Adrenal gland (tissue), 19 donors: ENCODE results near the gene C9orf78. TPM values are rescaled to one million over a fixed set of nuclear protein-coding genes. Genes with fewer than 3 reads are reported as not detected.

Experiments used
- DNase-seq, 7 donors: peaks; one replicate each; pipeline ENCODE4 v3.0.0-alpha.2; 2019 to 2020
- H3K27ac ChIP-seq, 5 donors: fragments of 200-600 bp; sonication (generic) in 4 of 5; 1 replicate in 3 of 5; 2 replicates in 2 of 5; pipeline versions ENCODE4 v1.5.1 to v1.8.0; 2016 to 2020; ENCODE audit warnings: mild to moderate bottlenecking in 1 of 5
- H3K27me3 ChIP-seq: fragments of 200-600 bp; 2 replicates; pipeline ENCODE4 v1.8.0; 2021
- H3K36me3 ChIP-seq, 2 donors: fragments of 200-600 bp; replicated peaks in 1 of 2; 1 replicate in 1 of 2; 2 replicates in 1 of 2; pipeline versions ENCODE4 v1.5.1 to v1.8.0; 2018 to 2022
- H3K4me1 ChIP-seq, 2 donors: fragments of 200-600 bp; replicated peaks in 1 of 2; 1 replicate in 1 of 2; 2 replicates in 1 of 2; pipeline versions ENCODE4 v1.5.1 to v1.8.0; 2018 to 2021
- H3K4me3 ChIP-seq, 4 donors: fragments of 200-600 bp; sonication (generic) in 3 of 4; one replicate each; pipeline ENCODE4 v1.5.1; 2016 to 2018
- H3K9me3 ChIP-seq, 3 donors: fragments of 200-600 bp; sonication (generic) in 1 of 3; replicated peaks in 1 of 3; 1 replicate in 2 of 3; 2 replicates in 1 of 3; pipeline versions ENCODE4 v1.5.1 to v1.8.0; 2016 to 2021
- CTCF ChIP-seq, 6 experiments: fragments of 450-650 bp in 4 of 6; fragments of 200-600 bp in 2 of 6; sonication (generic) in 1 of 6; IDR thresholded peaks; 1 replicate in 5 of 6; 2 replicates in 1 of 6; pipeline versions ENCODE4 v1.5.1 to v1.8.0; 2016 to 2021; ENCODE audit warnings: antibody characterized with exemption in 6 of 6, mild to moderate bottlenecking in 2 of 6, moderate library complexity in 1 of 6
- POLR2A ChIP-seq, 2 donors: fragments of 450-650 bp; IDR thresholded peaks; one replicate each; pipeline ENCODE4 v1.6.1; 2017; ENCODE audit warnings: antibody characterized with exemption in 2 of 2, mild to moderate bottlenecking in 2 of 2, moderate library complexity in 1 of 2
- WGBS, 4 donors: extraction: QIAGEN DNeasy Blood & Tissue Kit in 2 of 4; methylation state at CpG; one replicate each; pipeline versions ENCODE4 v1.1.5 to v1.1.7; 2013 to 2017; 5-methylcytosine and 5-hydroxymethylcytosine counted together
- intact Hi-C, 2 donors: fragments of 100-400 bp; cut with DNase I; formaldehyde crosslinking; loops; one replicate each; pipeline versions ENCODE4 v1.14.1 to v1.15.0; 2022 to 2023
- long read RNA-seq, 10 donors: library from polyadenylated mRNA in 3 of 10; unstranded in 2 of 10; stranded (forward) in 1 of 10; transcript quantifications; one replicate each; pipeline ENCODE4 v2.0.0 and lab custom pipeline, GENCODE V29; 2021 to 2026
- polyA plus RNA-seq, 3 donors: library from polyadenylated mRNA; stranded (reverse); fragments of 200-250 nt in 2 of 3; fragments of 350-450 nt in 1 of 3; fragmentation: Illumina TruSeq in 1 of 3; extraction: RNeasy Lipid Tissue Mini Kit (QIAGEN cat#74804) in 1 of 3; gene quantifications; one replicate each; pipeline ENCODE4 v1.2.3, GENCODE V29; 2013 to 2014
- total RNA-seq, 9 donors: library from RNA; depleted of rRNA in 4 of 9; stranded (reverse); fragments of >200 nt in 4 of 9; fragments of 120-200 nt in 1 of 9; fragmentation: NEBNext Ultra II Directional in 1 of 9; extraction: Animal tissue kit (Norgen Biotek cat#: 25700) in 1 of 9; gene quantifications; one replicate each; pipeline versions ENCODE4 v1.1.0 to v1.2.4, GENCODE V29; 2013 to 2023
- donor health status: healthy with polysubstance abuse.
- donor health status: Bipolar disorder and iron deficiency.
- donor health status: DM: yes; HTN: yes; CAD: no.
- donor health status: DM: no; HTN: no; CAD: no.
- donor health status: DM: no; HTN: no; CAD: no.
- donor health status: DM: yes; HTN: yes; CAD: no.

C9orf78 gene
- 10 to 100 TPM; 36.2 to 89.5 (median 42.6) TPM for total RNA-seq
- 100 to 1,000 TPM in 1 of 3 donors, 10 to 100 TPM in 2; 35.6 to 116 (median 50.8) TPM for polyA plus RNA-seq
- long read RNA-seq, donor 1, transcript C9orf78-201 (9 exons, 1,795 nt), result major isoform, 20 of 26 reads
- long read RNA-seq, donor 1, partial matches to known transcripts, result 5 of 26 reads
- long read RNA-seq, donor 1, other reads (novel, unspliced or antisense), result 0 of 26 reads
- long read RNA-seq, donor 2, transcript C9orf78-201 (9 exons, 1,795 nt), result major isoform, 7 of 7 reads
- long read RNA-seq, donor 2, partial matches to known transcripts, result 0 of 7 reads
- long read RNA-seq, donor 2, other reads (novel, unspliced or antisense), result 0 of 7 reads
- long read RNA-seq, donor 3, transcript C9orf78-201 (9 exons, 1,795 nt), result major isoform, 12 of 12 reads
- long read RNA-seq, donor 3, partial matches to known transcripts, result 0 of 12 reads
- long read RNA-seq, donor 3, other reads (novel, unspliced or antisense), result 0 of 12 reads
- long read RNA-seq, donor 4, transcript C9orf78-201 (9 exons, 1,795 nt), result major isoform, 30 of 58 reads
- long read RNA-seq, donor 4, partial matches to known transcripts, result 6 of 58 reads
- long read RNA-seq, donor 4, other reads (novel, unspliced or antisense), result 21 of 58 reads
- long read RNA-seq, donor 5, transcript C9orf78-201 (9 exons, 1,795 nt), result major isoform, 101 of 110 reads
- long read RNA-seq, donor 5, partial matches to known transcripts, result 5 of 110 reads
- long read RNA-seq, donor 5, other reads (novel, unspliced or antisense), result 4 of 110 reads
- long read RNA-seq, donor 6, transcript C9orf78-201 (9 exons, 1,795 nt), result major isoform, 34 of 45 reads
- long read RNA-seq, donor 6, partial matches to known transcripts, result 9 of 45 reads
- long read RNA-seq, donor 6, other reads (novel, unspliced or antisense), result 2 of 45 reads
- long read RNA-seq, donor 7, transcript C9orf78-201 (9 exons, 1,795 nt), result major isoform, 7 of 7 reads
- long read RNA-seq, donor 7, partial matches to known transcripts, result 0 of 7 reads
- long read RNA-seq, donor 7, other reads (novel, unspliced or antisense), result 0 of 7 reads
- long read RNA-seq, donor 8, transcript C9orf78-201 (9 exons, 1,795 nt), result major isoform, 21 of 49 reads
- long read RNA-seq, donor 8, partial matches to known transcripts, result 26 of 49 reads
- long read RNA-seq, donor 8, other reads (novel, unspliced or antisense), result 0 of 49 reads
- long read RNA-seq, donor 9, transcript C9orf78-201 (9 exons, 1,795 nt), result major isoform, 8 of 8 reads
- long read RNA-seq, donor 9, partial matches to known transcripts, result 0 of 8 reads
- long read RNA-seq, donor 9, other reads (novel, unspliced or antisense), result 0 of 8 reads
- long read RNA-seq, donor 10, transcript C9orf78-201 (9 exons, 1,795 nt), result major isoform, 9 of 16 reads
- long read RNA-seq, donor 10, partial matches to known transcripts, result 7 of 16 reads
- long read RNA-seq, donor 10, other reads (novel, unspliced or antisense), result 0 of 16 reads

GRCh38 chr9:129835128-129835859, at the start of gene C9orf78, which contains the start of gene USP20:
Gene C9orf78, minus strand, starts transcription at chr9:129835275. Its CDS starts 54 bp downstream, at chr9:129835221.
Gene USP20, plus strand, starts transcription at chr9:129835458. Its CDS starts 17,098 bp downstream, at chr9:129852556.
- WGBS, 4 donors, result 0 to 1% (median 0%) methylated on average over 13 to 81 of the region's 81 CpGs
- Histone ChIP-seq H3K9me3 (no peaks in the 10 kb centered on the region), H3K27ac (peak within 1 kb of the TSS; percentile 17 to 90 (median 86)), H3K4me1 (peaks cover 24 to 45% of the 10 kb centered on the region in 2 donors), H3K4me3 (peak within 1 kb of the TSS; percentile 52 to 83 (median 74)), H3K36me3 (peaks cover 0 to 27% of the 10 kb centered on the region in 2 donors), H3K27me3 (no peaks in the 10 kb centered on the region)
- DNase-seq, result peak; percentile 95 to 98 (median 97)
- TF ChIP-seq POLR2A (IDR thresholded peaks at IDR 0.05) (peak; percentile 92 to 95), CTCF (IDR thresholded peaks at IDR 0.05) (no peak)
- intact Hi-C loops, result no loop called here

GRCh38 chr9:129884220-129885017, 49.3 kb upstream of the C9orf78 start:
- no peaks in the 10 kb centered on the region for H3K9me3 ChIP-seq
- H3K27me3 ChIP-seq, result no peaks in the 10 kb centered on the region
- H3K36me3 ChIP-seq, result no peaks in the 10 kb centered on the region
- peak; percentile 84 to 93 (median 91) for DNase-seq
- peaks cover 16 to 42% of the 10 kb centered on the region in 2 donors for H3K4me1 ChIP-seq
- H3K4me3 ChIP-seq, result peak overlapping the region in 2 of 4 donors; percentile 34 to 48
- WGBS, 4 donors, result 7 to 9% (median 8%) methylated on average over 10 to 24 of the region's 24 CpGs
- intact Hi-C loops, result loop anchor here (5.0 to 10.0 kb wide), 4 partner anchors 158 to 353 kb away; partner anchors contain the start of gene FNBP1 (in 1 of the 2)
- TF ChIP-seq POLR2A (IDR thresholded peaks at IDR 0.05) (peak in 1 of 2 donors; percentile 64), CTCF (IDR thresholded peaks at IDR 0.05) (peak in 1 of 6 experiments; percentile 4)
- H3K27ac ChIP-seq, result peak overlapping the region in 4 of 5 donors; percentile 60 to 82 (median 74)
